Colon (tissue), 2 donors: Measurements from ENCODE around the gene RORB.

Experiments
- FAIRE-seq: peaks from 2 replicates; lab custom pipeline; 2012; peaks lifted over from hg19 to GRCh38; lab: Jason Lieb, UNC
- donor health status: control.
- donor health status: control.

The RORB gene

GRCh38 chr9:74496819-74497747 is at the start of gene RORB:
Gene RORB (plus strand): TSS chr9:74497335. CDS start chr9:74497977, 642 bp downstream.
- FAIRE-seq = no peak

GRCh38 chr9:74447451-74448193 is 49.5 kb upstream of the RORB start:
- no peak for FAIRE-seq

- FAIRE-seq = no peak
Observed at GRCh38 chr9:74449060-74449459, 48.1 kb upstream of the RORB start.

GRCh38 chr9:74458832-74459231 is 38.3 kb upstream of the RORB start:
- no peak for FAIRE-seq

- no peak for FAIRE-seq
Observed at GRCh38 chr9:74463825-74464224, 33.3 kb upstream of the RORB start.

- FAIRE-seq = no peak
Observed at GRCh38 chr9:74478606-74479005, 18.5 kb upstream of the RORB start.

GRCh38 chr9:74479711-74480110 is 17.4 kb upstream of the RORB start:
- FAIRE-seq = no peak

GRCh38 chr9:74487395-74487794 is 9.7 kb upstream of the RORB start:
- FAIRE-seq = no peak

- FAIRE-seq = no peak
Observed at GRCh38 chr9:74493512-74493911, 3.6 kb upstream of the RORB start.

- no peak for FAIRE-seq
Observed at GRCh38 chr9:74494490-74494889, 2.6 kb upstream of the RORB start.

GRCh38 chr9:74496406-74496805 is 729 bp upstream of the RORB start:
- no peak for FAIRE-seq

GRCh38 chr9:74497748-74498620 is 849 bp downstream of the RORB start:
- FAIRE-seq = no peak

- no peak for FAIRE-seq
Observed at GRCh38 chr9:74498621-74499095, 1.5 kb downstream of the RORB start.

GRCh38 chr9:74499111-74499601 is 2.0 kb downstream of the RORB start:
- FAIRE-seq = no peak

- no peak for FAIRE-seq
Observed at GRCh38 chr9:74499770-74500583, 2.8 kb downstream of the RORB start.

GRCh38 chr9:74500584-74500924 is 3.4 kb downstream of the RORB start:
- FAIRE-seq = no peak

- no peak for FAIRE-seq
Observed at GRCh38 chr9:74501570-74501969, 4.4 kb downstream of the RORB start.

GRCh38 chr9:74503219-74503618 is 6.1 kb downstream of the RORB start:
- FAIRE-seq = no peak

GRCh38 chr9:74503666-74504065 is 6.5 kb downstream of the RORB start:
- no peak for FAIRE-seq

- FAIRE-seq = no peak
Observed at GRCh38 chr9:74511333-74511732, 14.2 kb downstream of the RORB start.

GRCh38 chr9:74512416-74512815 is 15.3 kb downstream of the RORB start:
- no peak for FAIRE-seq
